ENCODE data around the gene GNA12. TPM values are rescaled to one million over a fixed set of nuclear protein-coding genes. Genes with fewer than 3 reads are reported as not detected.

Gene GNA12
- total and polyA plus RNA-seq, 9 of the 15 experiments (the other 6 are each of a cell fraction or from before 2014, with no cell fraction given), result 0.65 to 32.7 (median 9.6) TPM

DNA sequence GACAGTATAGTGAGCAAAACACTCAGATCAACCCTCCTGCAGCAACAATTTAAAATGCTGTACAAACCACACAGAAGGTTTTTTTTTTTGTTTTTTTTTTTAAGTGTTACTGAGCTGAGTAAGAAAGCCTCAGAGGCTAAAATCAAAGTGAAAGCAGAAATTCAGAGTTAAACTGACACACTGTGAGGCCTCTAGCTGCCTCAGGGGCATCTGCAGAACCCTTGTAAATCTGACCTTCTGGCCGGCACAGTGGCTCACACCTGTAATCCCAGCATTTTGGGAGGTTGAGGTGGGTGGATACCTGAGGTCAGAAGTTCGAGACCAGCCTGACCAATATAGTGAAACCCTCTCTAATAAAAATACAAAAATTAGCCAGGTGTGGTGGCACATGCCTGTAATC is 7.4 kb upstream of the GNA12 start:
- TF ChIP-seq EWSR1 (IDR thresholded peaks at IDR 0.05; ENCODE audit: borderline replicate concordance, low read depth, partially characterized antibody), result no peak
- TF ChIP-seq CBX8 (IDR thresholded peaks at IDR 0.05; ENCODE audit: borderline replicate concordance, extremely low read depth, low read depth, low read length, poor library complexity, severe bottlenecking), result no peak
- TF ChIP-seq, protein P1, sequence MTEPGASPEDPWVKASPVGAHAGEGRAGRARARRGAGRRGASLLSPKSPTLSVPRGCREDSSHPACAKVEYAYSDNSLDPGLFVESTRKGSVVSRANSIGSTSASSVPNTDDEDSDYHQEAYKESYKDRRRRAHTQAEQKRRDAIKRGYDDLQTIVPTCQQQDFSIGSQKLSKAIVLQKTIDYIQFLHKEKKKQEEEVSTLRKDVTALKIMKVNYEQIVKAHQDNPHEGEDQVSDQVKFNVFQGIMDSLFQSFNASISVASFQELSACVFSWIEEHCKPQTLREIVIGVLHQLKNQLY (CRISPR knock-in tag; conservative IDR thresholded peaks at IDR 0.05), result no peak
- no peak for TF ChIP-seq KLF10 (CRISPR knock-in tag; IDR thresholded peaks at IDR 0.05)
- TF ChIP-seq ZNF551 (CRISPR knock-in tag; IDR thresholded peaks at IDR 0.05), result no peak
- TF ChIP-seq, protein P2, sequence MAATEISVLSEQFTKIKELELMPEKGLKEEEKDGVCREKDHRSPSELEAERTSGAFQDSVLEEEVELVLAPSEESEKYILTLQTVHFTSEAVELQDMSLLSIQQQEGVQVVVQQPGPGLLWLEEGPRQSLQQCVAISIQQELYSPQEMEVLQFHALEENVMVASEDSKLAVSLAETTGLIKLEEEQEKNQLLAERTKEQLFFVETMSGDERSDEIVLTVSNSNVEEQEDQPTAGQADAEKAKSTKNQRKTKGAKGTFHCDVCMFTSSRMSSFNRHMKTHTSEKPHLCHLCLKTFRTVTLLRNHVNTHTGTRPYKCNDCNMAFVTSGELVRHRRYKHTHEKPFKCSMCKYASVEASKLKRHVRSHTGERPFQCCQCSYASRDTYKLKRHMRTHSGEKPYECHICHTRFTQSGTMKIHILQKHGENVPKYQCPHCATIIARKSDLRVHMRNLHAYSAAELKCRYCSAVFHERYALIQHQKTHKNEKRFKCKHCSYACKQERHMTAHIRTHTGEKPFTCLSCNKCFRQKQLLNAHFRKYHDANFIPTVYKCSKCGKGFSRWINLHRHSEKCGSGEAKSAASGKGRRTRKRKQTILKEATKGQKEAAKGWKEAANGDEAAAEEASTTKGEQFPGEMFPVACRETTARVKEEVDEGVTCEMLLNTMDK (IDR thresholded peaks at IDR 0.05; ENCODE audit: borderline replicate concordance, insufficient read depth, low read depth, low read length, poor library complexity, severe bottlenecking), result no peak
- TF ChIP-seq, protein P3, sequence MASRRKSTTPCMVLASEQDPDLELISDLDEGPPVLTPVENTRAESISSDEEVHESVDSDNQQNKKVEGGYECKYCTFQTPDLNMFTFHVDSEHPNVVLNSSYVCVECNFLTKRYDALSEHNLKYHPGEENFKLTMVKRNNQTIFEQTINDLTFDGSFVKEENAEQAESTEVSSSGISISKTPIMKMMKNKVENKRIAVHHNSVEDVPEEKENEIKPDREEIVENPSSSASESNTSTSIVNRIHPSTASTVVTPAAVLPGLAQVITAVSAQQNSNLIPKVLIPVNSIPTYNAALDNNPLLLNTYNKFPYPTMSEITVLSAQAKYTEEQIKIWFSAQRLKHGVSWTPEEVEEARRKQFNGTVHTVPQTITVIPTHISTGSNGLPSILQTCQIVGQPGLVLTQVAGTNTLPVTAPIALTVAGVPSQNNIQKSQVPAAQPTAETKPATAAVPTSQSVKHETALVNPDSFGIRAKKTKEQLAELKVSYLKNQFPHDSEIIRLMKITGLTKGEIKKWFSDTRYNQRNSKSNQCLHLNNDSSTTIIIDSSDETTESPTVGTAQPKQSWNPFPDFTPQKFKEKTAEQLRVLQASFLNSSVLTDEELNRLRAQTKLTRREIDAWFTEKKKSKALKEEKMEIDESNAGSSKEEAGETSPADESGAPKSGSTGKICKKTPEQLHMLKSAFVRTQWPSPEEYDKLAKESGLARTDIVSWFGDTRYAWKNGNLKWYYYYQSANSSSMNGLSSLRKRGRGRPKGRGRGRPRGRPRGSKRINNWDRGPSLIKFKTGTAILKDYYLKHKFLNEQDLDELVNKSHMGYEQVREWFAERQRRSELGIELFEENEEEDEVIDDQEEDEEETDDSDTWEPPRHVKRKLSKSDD (conservative IDR thresholded peaks at IDR 0.05; ENCODE audit: low read length), result no peak
- no peak for TF ChIP-seq GATA2 (CRISPR knock-in tag; IDR thresholded peaks at IDR 0.05)
- TF ChIP-seq MTA1 (IDR thresholded peaks at IDR 0.05; ENCODE audit: borderline replicate concordance), result no peak
- TF ChIP-seq SRF (CRISPR knock-in tag; IDR thresholded peaks at IDR 0.05), result no peak
- no peak for TF ChIP-seq RBM17 (IDR thresholded peaks at IDR 0.05; ENCODE audit: borderline replicate concordance, low read depth, low read length)
- no peak for DNase-seq (ENCODE audit: extremely low read depth in 1 of 4, low spot score in 3 of 4)
- no peak overlapping the region for H2AFZ ChIP-seq (ENCODE audit: low read depth, low read length)
- in situ Hi-C loops (cut with MboI) (loop anchor here (25.0 kb wide), 1 partner anchor 1036 kb away; no protein-coding TSS in a partner anchor), intact Hi-C loops (cut with micrococcal nuclease) (no loop called here)
- H3K27ac ChIP-seq (ENCODE audit: extremely low read depth, low read depth, low read length), result no peak overlapping the region
- no peak overlapping the region for H3K4me3 ChIP-seq
- BruUV-seq (replicated peaks), result no TSS peak
- no peak for ATAC-seq
- no peaks in the 10 kb centered on the region; the same call in 1 of the 2 replicates for H3K9me3 ChIP-seq (replicated peaks; ENCODE audit: control insufficient read depth, insufficient read depth, low read depth, low read length)
- CTCF ChIA-PET (ENCODE audit: low intra/inter-chr PET ratio), result no interaction called here
- H3K4me1 ChIP-seq (replicated peaks in 1 of 2; ENCODE audit: control insufficient read depth in 2 of 2, insufficient read depth in 2 of 2, low read length in 2 of 2), result no peaks in the 10 kb centered on the region
- no peak for FAIRE-seq
- no peaks in the 10 kb centered on the region for H4K20me1 ChIP-seq (replicated peaks; ENCODE audit: control insufficient read depth, insufficient read depth, low read length)
- H3K36me3 ChIP-seq (ENCODE audit: control insufficient read depth, insufficient read depth, low read length), result no peaks in the 10 kb centered on the region
- WGBS (ENCODE audit: insufficient coverage, low coverage, missing lambda C conversion rate), result 3% methylated on average over 2 of the region's 2 CpGs
- POLR2A ChIA-PET, result no interaction called here
- no peaks in the 10 kb centered on the region; a peak in 1 of 5 replicates for H3K27me3 ChIP-seq (ENCODE audit: control insufficient read depth in 2 of 2, insufficient read depth in 2 of 2, low read length in 2 of 2)
- no peaks in the 10 kb centered on the region for H3K79me2 ChIP-seq (ENCODE audit: control insufficient read depth, insufficient read depth, low read length)
- H3K4me2 ChIP-seq (ENCODE audit: insufficient read depth, low read length), result no peak overlapping the region
- no peak overlapping the region for H3K9ac ChIP-seq (ENCODE audit: insufficient read depth in 1 of 2, low read depth in 2 of 2, low read length in 2 of 2)
- no peaks in the 10 kb centered on the region for H3K9me1 ChIP-seq (ENCODE audit: control insufficient read depth, insufficient read depth, low read length)

Data from K562 (cell line).